C4-2B (cell line): ENCODE data around the gene UVRAG.

Experiments
- CTCF ChIP-seq: fragments of 450-650 bp; conservative IDR thresholded peaks from 2 replicates; pipeline ENCODE4 v1.5.1; 2017; ENCODE audit warnings: mild to moderate bottlenecking
- ZFX ChIP-seq: fragments of 450-650 bp; IDR thresholded peaks from 2 replicates; pipeline ENCODE4 v1.6.1; 2017

- TF ChIP-seq ZFX (peak; percentile 62), CTCF (no peak)
These were observed 547 bp downstream of the UVRAG start for GRCh38 chr11:75815345-75816168.
